ENCODE data around the gene PLGRKT.
"Not testable (repeated sequence)": the region's sequence is repeated elsewhere in the genome, so short reads cannot be mapped to it uniquely, and the experiment has no call there.

PLGRKT gene

GRCh38 chr9:5470122-5470521 lies 32.4 kb upstream of the PLGRKT start:
- peaks cover 42% of the 10 kb centered on the region for H3K36me3 ChIP-seq (ENCODE audit: insufficient read depth, low read length)
- H3K4me1 ChIP-seq (ENCODE audit: control insufficient read depth, insufficient read depth, low read length), result no peaks in the 10 kb centered on the region
- no peak overlapping the region for H3K4me3 ChIP-seq (ENCODE audit: low read length)
- H3K27me3 ChIP-seq (ENCODE audit: control insufficient read depth, insufficient read depth, low read length), result no peaks in the 10 kb centered on the region
- no peak overlapping the region for H3K4me2 ChIP-seq (ENCODE audit: low read length)
- H3K9me3 ChIP-seq (replicated peaks; ENCODE audit: low read length), result no peaks in the 10 kb centered on the region
- H3K9ac ChIP-seq (ENCODE audit: low read depth, low read length), result no peak overlapping the region

- no peaks in the 10 kb centered on the region for H3K4me1 ChIP-seq (ENCODE audit: control insufficient read depth, insufficient read depth, low read length)
- no peaks in the 10 kb centered on the region for H3K27me3 ChIP-seq (ENCODE audit: control insufficient read depth, insufficient read depth, low read length)
- no peak overlapping the region for H3K4me3 ChIP-seq (ENCODE audit: low read length)
- H3K9me3 ChIP-seq (replicated peaks; ENCODE audit: low read length), result no peaks in the 10 kb centered on the region
- no peak overlapping the region for H3K4me2 ChIP-seq (ENCODE audit: low read length)
- peaks cover 49% of the 10 kb centered on the region for H3K36me3 ChIP-seq (ENCODE audit: insufficient read depth, low read length)
- no peak overlapping the region for H3K9ac ChIP-seq (ENCODE audit: low read depth, low read length)
Measured at GRCh38 chr9:5468850-5469249, 31.1 kb upstream of the PLGRKT start.

GRCh38 chr9:5466766-5467165 lies 29.0 kb upstream of the PLGRKT start:
- Histone ChIP-seq H3K9me3 (replicated peaks; ENCODE audit: low read length) (no peaks in the 10 kb centered on the region), H3K4me3 (ENCODE audit: low read length) (no peak overlapping the region), H3K9ac (ENCODE audit: low read depth, low read length) (no peak overlapping the region), H3K4me1 (ENCODE audit: control insufficient read depth, insufficient read depth, low read length) (no peaks in the 10 kb centered on the region), H3K36me3 (ENCODE audit: insufficient read depth, low read length) (peaks cover 63% of the 10 kb centered on the region), H3K4me2 (ENCODE audit: low read length) (no peak overlapping the region), H3K27me3 (ENCODE audit: control insufficient read depth, insufficient read depth, low read length) (no peaks in the 10 kb centered on the region)

GRCh38 chr9:5466005-5466404 lies 28.3 kb upstream of the PLGRKT start:
- Histone ChIP-seq H3K27me3 (ENCODE audit: control insufficient read depth, insufficient read depth, low read length) (no peaks in the 10 kb centered on the region), H3K4me2 (ENCODE audit: low read length) (no peak overlapping the region), H3K9ac (ENCODE audit: low read depth, low read length) (no peak overlapping the region), H3K36me3 (ENCODE audit: insufficient read depth, low read length) (peaks cover 63% of the 10 kb centered on the region), H3K9me3 (replicated peaks; ENCODE audit: low read length) (no peaks in the 10 kb centered on the region), H3K4me1 (ENCODE audit: control insufficient read depth, insufficient read depth, low read length) (no peaks in the 10 kb centered on the region), H3K4me3 (ENCODE audit: low read length) (no peak overlapping the region)

- not testable (repeated sequence) for H3K9ac ChIP-seq (ENCODE audit: low read depth, low read length); H3K27me3 ChIP-seq (ENCODE audit: control insufficient read depth, insufficient read depth, low read length); H3K4me1 ChIP-seq (ENCODE audit: control insufficient read depth, insufficient read depth, low read length); H3K4me2 ChIP-seq (ENCODE audit: low read length); H3K9me3 ChIP-seq (replicated peaks; ENCODE audit: low read length); H3K4me3 ChIP-seq (ENCODE audit: low read length)
- peaks cover 68% of the 10 kb centered on the region for H3K36me3 ChIP-seq (ENCODE audit: insufficient read depth, low read length)
Measured at GRCh38 chr9:5464831-5465330, 27.2 kb upstream of the PLGRKT start.

- H3K9me3 ChIP-seq (replicated peaks; ENCODE audit: low read length), result no peaks in the 10 kb centered on the region
Measured at GRCh38 chr9:5460157-5460556, 22.4 kb upstream of the PLGRKT start.

GRCh38 chr9:5459289-5459829 lies 21.6 kb upstream of the PLGRKT start:
- no peak overlapping the region for H3K4me3 ChIP-seq (ENCODE audit: low read length)

More at GRCh38 chr9:5460157-5460556, 22.4 kb upstream of the PLGRKT start:
- no peaks in the 10 kb centered on the region for H3K27me3 ChIP-seq (ENCODE audit: control insufficient read depth, insufficient read depth, low read length)
- H3K4me2 ChIP-seq (ENCODE audit: low read length), result no peak overlapping the region
- peaks cover 5% of the 10 kb centered on the region for H3K4me1 ChIP-seq (ENCODE audit: control insufficient read depth, insufficient read depth, low read length)
- no peak overlapping the region for H3K4me3 ChIP-seq (ENCODE audit: low read length)
- H3K36me3 ChIP-seq (ENCODE audit: insufficient read depth, low read length), result peaks cover 48% of the 10 kb centered on the region
- H3K9ac ChIP-seq (ENCODE audit: low read depth, low read length), result no peak overlapping the region

GRCh38 chr9:5455181-5455580 lies 17.5 kb upstream of the PLGRKT start:
- H3K9ac ChIP-seq (ENCODE audit: low read depth, low read length), result peak overlapping the region; percentile 52
- peak overlapping the region; percentile 63 for H3K4me2 ChIP-seq (ENCODE audit: low read length)
- H3K9me3 ChIP-seq (replicated peaks; ENCODE audit: low read length), result no peaks in the 10 kb centered on the region
- H3K27me3 ChIP-seq (ENCODE audit: control insufficient read depth, insufficient read depth, low read length), result no peaks in the 10 kb centered on the region
- H3K4me1 ChIP-seq (ENCODE audit: control insufficient read depth, insufficient read depth, low read length), result peaks cover 29% of the 10 kb centered on the region
- peaks cover 21% of the 10 kb centered on the region for H3K36me3 ChIP-seq (ENCODE audit: insufficient read depth, low read length)
- no peak overlapping the region for H3K4me3 ChIP-seq (ENCODE audit: low read length)

More at GRCh38 chr9:5459289-5459829, 21.6 kb upstream of the PLGRKT start:
- no peaks in the 10 kb centered on the region for H3K9me3 ChIP-seq (replicated peaks; ENCODE audit: low read length)
- peaks cover 12% of the 10 kb centered on the region for H3K4me1 ChIP-seq (ENCODE audit: control insufficient read depth, insufficient read depth, low read length)
- no peak overlapping the region for H3K9ac ChIP-seq (ENCODE audit: low read depth, low read length)
- no peaks in the 10 kb centered on the region for H3K27me3 ChIP-seq (ENCODE audit: control insufficient read depth, insufficient read depth, low read length)
- peaks cover 46% of the 10 kb centered on the region for H3K36me3 ChIP-seq (ENCODE audit: insufficient read depth, low read length)
- H3K4me2 ChIP-seq (ENCODE audit: low read length), result no peak overlapping the region

GRCh38 chr9:5453673-5454072 lies 15.9 kb upstream of the PLGRKT start:
- Histone ChIP-seq H3K9me3 (replicated peaks; ENCODE audit: low read length) (no peaks in the 10 kb centered on the region), H3K4me3 (ENCODE audit: low read length) (no peak overlapping the region), H3K27me3 (ENCODE audit: control insufficient read depth, insufficient read depth, low read length) (no peaks in the 10 kb centered on the region), H3K9ac (ENCODE audit: low read depth, low read length) (peak overlapping the region; percentile 52), H3K4me1 (ENCODE audit: control insufficient read depth, insufficient read depth, low read length) (peaks cover 43% of the 10 kb centered on the region), H3K4me2 (ENCODE audit: low read length) (peak overlapping the region; percentile 63), H3K36me3 (ENCODE audit: insufficient read depth, low read length) (peaks cover 10% of the 10 kb centered on the region)

GRCh38 chr9:5453004-5453403 lies 15.3 kb upstream of the PLGRKT start:
- Histone ChIP-seq H3K4me2 (ENCODE audit: low read length) (peak overlapping the region; percentile 63), H3K9ac (ENCODE audit: low read depth, low read length) (no peak overlapping the region), H3K4me1 (ENCODE audit: control insufficient read depth, insufficient read depth, low read length) (peaks cover 50% of the 10 kb centered on the region), H3K4me3 (ENCODE audit: low read length) (no peak overlapping the region), H3K36me3 (ENCODE audit: insufficient read depth, low read length) (peaks cover 6% of the 10 kb centered on the region), H3K27me3 (ENCODE audit: control insufficient read depth, insufficient read depth, low read length) (no peaks in the 10 kb centered on the region), H3K9me3 (replicated peaks; ENCODE audit: low read length) (no peaks in the 10 kb centered on the region)

- H3K4me2 ChIP-seq (ENCODE audit: low read length), result peak overlapping the region; percentile 26
- H3K27me3 ChIP-seq (ENCODE audit: control insufficient read depth, insufficient read depth, low read length), result no peaks in the 10 kb centered on the region
- no peak overlapping the region for H3K9ac ChIP-seq (ENCODE audit: low read depth, low read length)
- no peaks in the 10 kb centered on the region for H3K9me3 ChIP-seq (replicated peaks; ENCODE audit: low read length)
- peaks cover 2% of the 10 kb centered on the region for H3K36me3 ChIP-seq (ENCODE audit: insufficient read depth, low read length)
- peaks cover 58% of the 10 kb centered on the region for H3K4me1 ChIP-seq (ENCODE audit: control insufficient read depth, insufficient read depth, low read length)
- H3K4me3 ChIP-seq (ENCODE audit: low read length), result no peak overlapping the region
Measured at GRCh38 chr9:5452286-5452609, 14.5 kb upstream of the PLGRKT start.

GRCh38 chr9:5450359-5451091 lies 12.8 kb upstream of the PLGRKT start, which contains the start of gene CD274:
TSS of gene CD274 (plus strand) at chr9:5450542. CDS start at chr9:5456114, 5,572 bp downstream.
- no peaks in the 10 kb centered on the region for H3K27me3 ChIP-seq (ENCODE audit: control insufficient read depth, insufficient read depth, low read length)
- H3K4me2 ChIP-seq (ENCODE audit: low read length), result peak within 1 kb of the TSS; percentile 83
- H3K9ac ChIP-seq (ENCODE audit: low read depth, low read length), result peak within 1 kb of the TSS; percentile 87
- no peaks in the 10 kb centered on the region for H3K9me3 ChIP-seq (replicated peaks; ENCODE audit: low read length)
- peaks cover 66% of the 10 kb centered on the region for H3K4me1 ChIP-seq (ENCODE audit: control insufficient read depth, insufficient read depth, low read length)
- H3K36me3 ChIP-seq (ENCODE audit: insufficient read depth, low read length), result no peaks in the 10 kb centered on the region
- H3K4me3 ChIP-seq (ENCODE audit: low read length), result peak within 1 kb of the TSS; percentile 77
